Lower leg skin (tissue), 4 donors: ENCODE measurements around the gene PHGDH. TPM values are rescaled to one million over a fixed set of nuclear protein-coding genes. Genes with fewer than 3 reads are reported as not detected.

Experiments used
- DNase-seq, 2 donors: peaks; one replicate each; pipeline ENCODE4 v3.0.0-alpha.2; 2019; ENCODE audit warnings: low spot score in 2 of 2
- H3K4me3 ChIP-seq: fragments of 200-600 bp; sonication (generic); 2 replicates; pipeline ENCODE4 v1.5.1; 2017; ENCODE audit warnings: mild to moderate bottlenecking, low read depth; ENCODE audit not compliant: poor library complexity, severe bottlenecking
- POLR2A ChIP-seq, 2 donors: fragments of 450-650 bp; IDR thresholded peaks; one replicate each; pipeline ENCODE4 v1.6.1; 2016 to 2017; ENCODE audit warnings: antibody characterized with exemption in 2 of 2, mild to moderate bottlenecking in 1 of 2, moderate library complexity in 1 of 2
- WGBS, 2 donors: methylation state at CpG; one replicate each; pipeline ENCODE4 v1.1.5; 2018; 5-methylcytosine and 5-hydroxymethylcytosine counted together
- intact Hi-C: fragments of 100-400 bp; cut with DNase I; formaldehyde crosslinking; loops from one replicate; pipeline ENCODE4 v1.15.0; 2023; ENCODE audit warnings: low total_unique reads
- total RNA-seq, 4 donors: library from RNA; depleted of rRNA; stranded (reverse); fragments of >200 nt; gene quantifications; one replicate each; pipeline ENCODE4 v1.1.0, GENCODE V29; 2016
- TF ChIP-seq, protein P1 (sequence below), 3 donors: fragments of 450-650 bp; IDR thresholded peaks; one replicate each; pipeline ENCODE4 v1.5.1; 2016; ENCODE audit warnings: antibody characterized with exemption in 3 of 3, mild to moderate bottlenecking in 3 of 3, moderate library complexity in 2 of 3

The PHGDH gene
- total RNA-seq, 4 donors from 2014 or later, result 55.1 to 94.2 (median 73.5) TPM

GRCh38 chr1:119744598-119744942 is 32.8 kb downstream of the PHGDH start:
- no peak for DNase-seq
- H3K4me3 ChIP-seq, result no peak overlapping the region
- intact Hi-C loops, result loop anchor here (10.0 kb wide), 1 partner anchor 200 kb away; no protein-coding TSS in a partner anchor
- TF ChIP-seq, protein P1, sequence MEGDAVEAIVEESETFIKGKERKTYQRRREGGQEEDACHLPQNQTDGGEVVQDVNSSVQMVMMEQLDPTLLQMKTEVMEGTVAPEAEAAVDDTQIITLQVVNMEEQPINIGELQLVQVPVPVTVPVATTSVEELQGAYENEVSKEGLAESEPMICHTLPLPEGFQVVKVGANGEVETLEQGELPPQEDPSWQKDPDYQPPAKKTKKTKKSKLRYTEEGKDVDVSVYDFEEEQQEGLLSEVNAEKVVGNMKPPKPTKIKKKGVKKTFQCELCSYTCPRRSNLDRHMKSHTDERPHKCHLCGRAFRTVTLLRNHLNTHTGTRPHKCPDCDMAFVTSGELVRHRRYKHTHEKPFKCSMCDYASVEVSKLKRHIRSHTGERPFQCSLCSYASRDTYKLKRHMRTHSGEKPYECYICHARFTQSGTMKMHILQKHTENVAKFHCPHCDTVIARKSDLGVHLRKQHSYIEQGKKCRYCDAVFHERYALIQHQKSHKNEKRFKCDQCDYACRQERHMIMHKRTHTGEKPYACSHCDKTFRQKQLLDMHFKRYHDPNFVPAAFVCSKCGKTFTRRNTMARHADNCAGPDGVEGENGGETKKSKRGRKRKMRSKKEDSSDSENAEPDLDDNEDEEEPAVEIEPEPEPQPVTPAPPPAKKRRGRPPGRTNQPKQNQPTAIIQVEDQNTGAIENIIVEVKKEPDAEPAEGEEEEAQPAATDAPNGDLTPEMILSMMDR (IDR thresholded peaks at IDR 0.05), result no peak
- TF ChIP-seq POLR2A (IDR thresholded peaks at IDR 0.05), result no peak
- 93 to 95% methylated on average over 1 of the region's 1 CpG for WGBS, 2 donors

DNA sequence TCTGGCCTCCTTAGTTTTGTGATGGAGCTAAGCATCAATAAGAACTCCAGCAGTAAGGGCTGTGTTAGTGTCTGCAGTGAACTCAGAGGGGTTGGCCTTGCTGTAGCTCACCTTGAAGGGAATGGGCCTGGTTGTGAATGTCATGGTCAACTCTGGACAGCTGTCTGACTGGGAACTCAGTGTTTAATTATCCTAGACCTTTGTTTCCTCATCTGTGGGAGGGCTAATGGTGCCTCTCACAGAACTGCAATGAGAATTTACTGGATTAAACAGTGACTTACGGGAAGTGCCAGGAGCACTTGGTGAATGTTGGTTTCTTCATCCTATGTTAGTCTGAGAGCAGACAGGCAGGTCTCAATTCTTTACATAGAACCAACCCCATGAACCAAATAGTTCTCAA is 33.3 kb downstream of the PHGDH start:
- intact Hi-C loops, result loop anchor here (10.0 kb wide), 1 partner anchor 200 kb away; no protein-coding TSS in a partner anchor
- 89 to 91% methylated on average over 1 of the region's 1 CpG for WGBS, 2 donors

GRCh38 chr1:119747451-119747850 is 35.7 kb downstream of the PHGDH start:
- 44 to 62% methylated on average over 3 of the region's 3 CpGs for WGBS, 2 donors
- H3K4me3 ChIP-seq, result no peak overlapping the region
- TF ChIP-seq POLR2A (IDR thresholded peaks at IDR 0.05), result no peak
- TF ChIP-seq, protein P1 (IDR thresholded peaks at IDR 0.05), result no peak
- DNase-seq, result no peak
- intact Hi-C loops, result loop anchor here (10.0 kb wide), 1 partner anchor 197 kb away; no protein-coding TSS in a partner anchor

More for the DNA sequence above, 33.3 kb downstream of the PHGDH start:
- TF ChIP-seq, protein P1 (IDR thresholded peaks at IDR 0.05), result no peak
- TF ChIP-seq POLR2A (IDR thresholded peaks at IDR 0.05), result no peak
- no peak overlapping the region for H3K4me3 ChIP-seq
- no peak for DNase-seq

- DNase-seq, result no peak
- WGBS, 2 donors, result 67 to 71% methylated on average over 4 of the region's 4 CpGs
- H3K4me3 ChIP-seq, result no peak overlapping the region
- TF ChIP-seq, protein P1 (IDR thresholded peaks at IDR 0.05), result no peak
- TF ChIP-seq POLR2A (IDR thresholded peaks at IDR 0.05), result no peak
- intact Hi-C loops, result loop anchor here (10.0 kb wide), 1 partner anchor 197 kb away; no protein-coding TSS in a partner anchor
Measured at GRCh38 chr1:119748040-119748439, 36.3 kb downstream of the PHGDH start.

DNA sequence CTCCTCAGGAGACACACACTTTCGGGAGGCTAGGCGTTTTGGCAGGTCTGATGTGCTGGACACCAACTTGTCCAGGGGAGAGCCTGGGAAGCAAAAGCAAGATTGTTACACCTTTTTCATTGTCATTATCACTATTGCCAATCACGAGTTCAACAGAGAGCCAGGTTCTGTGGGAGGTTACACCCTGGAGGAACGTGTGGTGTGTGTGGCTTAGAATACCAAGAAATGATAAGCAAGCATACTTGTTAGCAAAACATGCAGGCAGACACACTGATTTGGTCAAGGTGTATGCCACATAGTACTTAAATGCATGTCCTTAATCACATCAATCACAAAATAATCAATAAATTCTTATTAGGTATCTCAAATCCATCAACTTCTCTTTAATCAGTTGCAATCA is 40.9 kb downstream of the PHGDH start:
- no peak for TF ChIP-seq POLR2A (IDR thresholded peaks at IDR 0.05)
- TF ChIP-seq, protein P1 (IDR thresholded peaks at IDR 0.05), result no peak
- DNase-seq, result no peak
- 64 to 70% methylated on average over 4 of the region's 4 CpGs for WGBS, 2 donors
- intact Hi-C loops, result no loop called here
- no peak overlapping the region for H3K4me3 ChIP-seq

DNA sequence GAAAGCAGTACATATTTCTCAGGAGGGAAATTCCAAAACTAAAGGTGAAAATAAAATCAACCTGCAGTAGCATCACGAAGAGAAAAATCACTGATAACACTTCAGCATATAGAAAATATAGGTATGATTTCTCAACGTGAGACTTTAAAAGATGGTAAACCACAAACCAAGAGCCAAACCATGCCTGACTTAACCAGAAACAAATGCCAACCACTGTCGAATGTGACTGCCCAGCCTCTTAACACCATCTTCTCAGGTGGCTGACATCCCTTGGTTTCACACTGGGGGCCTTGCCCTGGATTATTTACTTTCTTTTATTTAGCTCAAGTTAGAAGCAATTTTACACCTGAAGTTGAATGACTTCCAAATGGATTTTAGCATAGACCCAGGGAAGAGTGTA is 46.9 kb downstream of the PHGDH start:
- intact Hi-C loops, result no loop called here
- 62 to 67% methylated on average over 3 of the region's 3 CpGs for WGBS, 2 donors
- H3K4me3 ChIP-seq, result no peak overlapping the region
- DNase-seq, result no peak
- TF ChIP-seq POLR2A (IDR thresholded peaks at IDR 0.05), result no peak
- TF ChIP-seq, protein P1 (IDR thresholded peaks at IDR 0.05), result no peak
